Gastrocnemius medialis (tissue), 4 donors: Measurements from ENCODE around the gene NKIRAS2. TPM values are rescaled to one million over a fixed set of nuclear protein-coding genes. Genes with fewer than 3 reads are reported as not detected.

ENCODE experiments used
- ATAC-seq, 2 donors: fragments of 150-250 bp; one replicate each; pipeline ENCODE4 v1.9.1; 2016
- DNase-seq, 2 donors: peaks; one replicate each; pipeline ENCODE4 v3.0.0-alpha.2; 2019
- H3K27ac ChIP-seq, 4 donors: fragments of 200-600 bp; sonication (generic); 1 replicate in 1 of 4; 2 replicates in 3 of 4; pipeline ENCODE4 v1.5.1; 2016 to 2018; ENCODE audit warnings: mild to moderate bottlenecking in 2 of 4, moderate library complexity in 1 of 4
- H3K27me3 ChIP-seq, 3 donors: fragments of 200-600 bp; sonication (generic) in 2 of 3; 1 replicate in 1 of 3; 2 replicates in 2 of 3; pipeline versions ENCODE4 v1.5.1 to v1.6.0; 2016 to 2019; ENCODE audit warnings: mild to moderate bottlenecking in 1 of 3, moderate library complexity in 1 of 3
- H3K36me3 ChIP-seq, 2 donors: fragments of 200-600 bp; sonication (generic) in 1 of 2; one replicate each; pipeline ENCODE4 v1.5.1; 2017 to 2018
- H3K4me1 ChIP-seq, 2 donors: fragments of 200-600 bp; sonication (generic) in 1 of 2; one replicate each; pipeline ENCODE4 v1.5.1; 2016 to 2017; ENCODE audit warnings: mild to moderate bottlenecking in 2 of 2
- H3K4me3 ChIP-seq, 4 donors: fragments of 200-600 bp; sonication (generic) in 3 of 4; 1 replicate in 1 of 4; 2 replicates in 3 of 4; pipeline ENCODE4 v1.5.1; 2016 to 2019; ENCODE audit warnings: mild to moderate bottlenecking in 2 of 4
- H3K9me3 ChIP-seq, 3 donors: fragments of 200-600 bp; sonication (generic) in 2 of 3; 1 replicate in 1 of 3; 2 replicates in 2 of 3; pipeline ENCODE4 v1.5.1; 2016 to 2019
- CTCF ChIP-seq, 5 experiments: fragments of 450-650 bp in 3 of 5; fragments of 200-600 bp in 2 of 5; sonication (generic) in 2 of 5; IDR thresholded peaks in 4 of 5; conservative IDR thresholded peaks in 1 of 5; 1 replicate in 4 of 5; 2 replicates in 1 of 5; pipeline ENCODE4 v1.5.1; 2016 to 2019; ENCODE audit warnings: antibody characterized with exemption in 5 of 5, mild to moderate bottlenecking in 3 of 5, moderate library complexity in 3 of 5
- POLR2A ChIP-seq, 2 donors: fragments of 450-650 bp; IDR thresholded peaks; one replicate each; pipeline ENCODE4 v1.6.1; 2017; ENCODE audit warnings: antibody characterized with exemption in 2 of 2, mild to moderate bottlenecking in 2 of 2, moderate library complexity in 2 of 2
- in situ Hi-C, 4 donors: fragments of 200-750 bp; cut with MboI; loops; one replicate each; pipeline versions ENCODE4 v1.15.0 to v1.8.0; 2017; ENCODE audit warnings: low sequenced_read_pairs in 4 of 4
- intact Hi-C: fragments of 100-400 bp; cut with DNase I; formaldehyde crosslinking; loops from one replicate; pipeline ENCODE4 v1.15.1; 2023; ENCODE audit warnings: low total_unique reads
- total RNA-seq, 4 donors: library from RNA; depleted of rRNA; stranded (reverse); fragments of >200 nt; gene quantifications; one replicate each; pipeline versions ENCODE4 v1.1.0 to v1.2.3, GENCODE V29; 2016

Gene NKIRAS2
- total RNA-seq, 4 donors from 2014 or later = 48.8 to 77.0 (median 63.4) TPM

GRCh38 chr17:42061646-42062487, 42.0 kb downstream of the NKIRAS2 start:
- TF ChIP-seq POLR2A (IDR thresholded peaks at IDR 0.05) (no peak), CTCF (IDR thresholded peaks at IDR 0.05 in 4 of 5, conservative IDR thresholded peaks at IDR 0.05 in 1 of 5) (no peak)
- Histone ChIP-seq H3K27ac (no peak overlapping the region), H3K9me3 (no peaks in the 10 kb centered on the region), H3K4me1 (peaks cover 13 to 15% of the 10 kb centered on the region in 2 donors), H3K27me3 (no peaks in the 10 kb centered on the region), H3K4me3 (no peak overlapping the region), H3K36me3 (no peaks in the 10 kb centered on the region)
- DNase-seq (no peak), ATAC-seq (no peak)
- intact Hi-C loops (loop anchor here (2.0 kb wide), 1 partner anchor 37 kb away; no protein-coding TSS in a partner anchor), in situ Hi-C loops (loop anchor here in 1 of 4 donors (10.0 kb wide), 1 partner anchor 53 kb away; the partner anchor contains the start of gene DHX58)

GRCh38 chr17:42062681-42063080, 42.8 kb downstream of the NKIRAS2 start:
- H3K4me3 ChIP-seq = no peak overlapping the region
- in situ Hi-C loops = loop anchor here in 1 of 4 donors (10.0 kb wide), 1 partner anchor 52 kb away; the partner anchor contains the start of gene DHX58
- H3K4me1 ChIP-seq = peaks cover 15 to 17% of the 10 kb centered on the region in 2 donors
- H3K9me3 ChIP-seq = no peaks in the 10 kb centered on the region
- intact Hi-C loops = loop anchor here (2.0 kb wide), 1 partner anchor 38 kb away; no protein-coding TSS in a partner anchor
- DNase-seq (no peak), ATAC-seq (no peak)
- no peaks in the 10 kb centered on the region for H3K27me3 ChIP-seq
- TF ChIP-seq CTCF (IDR thresholded peaks at IDR 0.05 in 4 of 5, conservative IDR thresholded peaks at IDR 0.05 in 1 of 5) (no peak), POLR2A (IDR thresholded peaks at IDR 0.05) (no peak)
- H3K27ac ChIP-seq = peak overlapping the region in 2 of 4 donors; percentile 71 to 88
- no peaks in the 10 kb centered on the region for H3K36me3 ChIP-seq

GRCh38 chr17:42065201-42065600, 45.3 kb downstream of the NKIRAS2 start:
- Histone ChIP-seq H3K27me3 (no peaks in the 10 kb centered on the region), H3K4me3 (no peak overlapping the region), H3K36me3 (no peaks in the 10 kb centered on the region), H3K27ac (no peak overlapping the region), H3K4me1 (peaks cover 22 to 23% of the 10 kb centered on the region in 2 donors), H3K9me3 (no peaks in the 10 kb centered on the region)
- intact Hi-C loops = no loop called here
- in situ Hi-C loops = loop anchor here in 3 of 4 donors (5.0 to 10.0 kb wide), 2 partner anchors 37 to 50 kb away; partner anchors contain the start of gene DHX58 (in 1 of the 3)
- DNase-seq = no peak
- TF ChIP-seq POLR2A (IDR thresholded peaks at IDR 0.05) (no peak), CTCF (IDR thresholded peaks at IDR 0.05 in 4 of 5, conservative IDR thresholded peaks at IDR 0.05 in 1 of 5) (no peak)
- ATAC-seq = no peak

- TF ChIP-seq CTCF (IDR thresholded peaks at IDR 0.05 in 4 of 5, conservative IDR thresholded peaks at IDR 0.05 in 1 of 5) (peak; percentile 89 to 96 (median 95)), POLR2A (IDR thresholded peaks at IDR 0.05) (no peak)
- intact Hi-C loops (loop anchor here (1.0 kb wide), 2 partner anchors 34 to 49 kb away; no protein-coding TSS in a partner anchor), in situ Hi-C loops (loop anchor here in 3 of 4 donors (5.0 to 10.0 kb wide), 2 partner anchors 35 to 47 kb away; partner anchors contain the start of gene DHX58 (in 1 of the 3))
- DNase-seq (peak; percentile 43 to 80), ATAC-seq (peak; percentile 68 to 78)
- Histone ChIP-seq H3K4me3 (no peak overlapping the region), H3K4me1 (peaks cover 24 to 27% of the 10 kb centered on the region in 2 donors), H3K27ac (peak overlapping the region; percentile 45 to 70 (median 61)), H3K36me3 (no peaks in the 10 kb centered on the region), H3K9me3 (no peaks in the 10 kb centered on the region), H3K27me3 (no peaks in the 10 kb centered on the region)
These were observed 47.6 kb downstream of the NKIRAS2 start for GRCh38 chr17:42067371-42068091.
